HG03558 (cell line): ENCODE data around the gene PHF19.
A peak's percentile ranks its signal among the peaks of the same experiment; 100 is the strongest.

Source experiments
- ATAC-seq: cut with Tn5 transposase; IDR thresholded peaks from one replicate; pipeline ENCODE4 v1.9.1; 2021; ENCODE audit warnings: moderate number of reproducible peaks; ENCODE audit not compliant: unreplicated experiment; ENCODE audit errors: extremely low read depth

PHF19 gene

GRCh38 chr9:120856700-120857099, 20.3 kb downstream of the PHF19 start:
- no peak for ATAC-seq

GRCh38 chr9:120855827-120856670, 20.9 kb downstream of the PHF19 start:
- ATAC-seq: no peak

GRCh38 chr9:120854596-120855327, 22.2 kb downstream of the PHF19 start:
- ATAC-seq: no peak

- no peak for ATAC-seq
Observed at GRCh38 chr9:120853198-120853597, 23.8 kb downstream of the PHF19 start.

- ATAC-seq: no peak
Observed at GRCh38 chr9:120852240-120853010, 24.6 kb downstream of the PHF19 start.

- ATAC-seq: no peak
Observed at GRCh38 chr9:120851449-120851848, 25.5 kb downstream of the PHF19 start.

GRCh38 chr9:120850315-120850714, 26.7 kb downstream of the PHF19 start:
- ATAC-seq: no peak

GRCh38 chr9:120846906-120847305, 30.1 kb downstream of the PHF19 start:
- no peak for ATAC-seq

- ATAC-seq: no peak
Observed at GRCh38 chr9:120846251-120846889, 30.6 kb downstream of the PHF19 start.

GRCh38 chr9:120845255-120845654, 31.7 kb downstream of the PHF19 start:
- no peak for ATAC-seq

GRCh38 chr9:120842685-120843485, 34.1 kb downstream of the PHF19 start, which contains the start of gene PSMD5:
Gene PSMD5 (minus strand): TSS chr9:120842922. CDS start chr9:120842909, 13 bp downstream.
- ATAC-seq: peak; percentile 98

GRCh38 chr9:120841930-120842684, 34.9 kb downstream of the PHF19 start:
- no peak for ATAC-seq

- ATAC-seq: no peak
Observed at GRCh38 chr9:120839146-120839545, 37.8 kb downstream of the PHF19 start.

- no peak for ATAC-seq
Observed at GRCh38 chr9:120837921-120838320, 39.1 kb downstream of the PHF19 start.

- ATAC-seq: no peak
Observed at GRCh38 chr9:120833325-120833724, 43.7 kb downstream of the PHF19 start.

GRCh38 chr9:120832807-120833206, 44.2 kb downstream of the PHF19 start:
- ATAC-seq: no peak

GRCh38 chr9:120830865-120831264, 46.1 kb downstream of the PHF19 start:
- ATAC-seq: no peak

- ATAC-seq: no peak
Observed at GRCh38 chr9:120830151-120830550, 46.8 kb downstream of the PHF19 start.

- no peak for ATAC-seq
Observed at GRCh38 chr9:120829650-120830049, 47.3 kb downstream of the PHF19 start.
